Muscle of back (tissue), 11 donors: Measurements from ENCODE around the gene CEP112. TPM values are rescaled to one million over a fixed set of nuclear protein-coding genes. Genes with fewer than 3 reads are reported as not detected.
"Not testable (repeated sequence)": the region's sequence is repeated elsewhere in the genome, so short reads cannot be mapped to it uniquely, and the experiment has no call there.

Experiments
- DNase-seq, 3 donors: peaks; one replicate each; pipeline versions ENCODE4 v3.0.0 to v3.0.0-alpha.2; 2013
- polyA plus RNA-seq, 10 donors: library from polyadenylated mRNA; unstranded; fragments of 120-200 nt; gene quantifications; one replicate each; pipeline ENCODE4 v1.2.1, GENCODE V29; 2013; ENCODE audit not compliant: insufficient read length in 10 of 10

CEP112 gene
- polyA plus RNA-seq, 10 donors, result 14.3 to 21.3 (median 17.8) TPM

DNA sequence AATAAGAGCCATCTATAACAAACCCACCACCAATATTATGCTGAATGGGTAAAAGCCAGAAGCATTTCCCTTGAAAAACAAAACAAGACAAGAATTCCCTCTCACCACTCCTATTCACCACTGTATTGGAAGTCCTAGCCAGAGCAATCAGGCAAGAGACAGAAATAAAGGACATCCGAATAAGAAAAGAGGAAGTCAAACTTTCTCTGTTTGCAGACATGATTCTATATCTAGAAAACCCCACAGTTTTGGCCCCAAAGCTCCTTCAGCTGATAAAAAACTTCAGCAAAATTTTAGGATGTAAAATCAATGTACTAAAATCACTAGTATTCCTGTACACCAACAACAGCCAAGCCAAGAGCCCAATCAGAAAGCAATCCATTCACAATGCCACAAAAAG lies 358.7 kb downstream of the CEP112 start:
- no peak for DNase-seq

- DNase-seq, result no peak
Measured at GRCh38 chr17:65830356-65830755, 361.6 kb downstream of the CEP112 start.

GRCh38 chr17:65826577-65826976 lies 365.4 kb downstream of the CEP112 start:
- DNase-seq, result not testable (repeated sequence)

- peak in 1 of 3 donors; percentile 36 for DNase-seq
Measured at GRCh38 chr17:65824901-65825300, 367.0 kb downstream of the CEP112 start.

- DNase-seq, result no peak
Measured at GRCh38 chr17:65823713-65824112, 368.2 kb downstream of the CEP112 start.

GRCh38 chr17:65820811-65821210 lies 371.1 kb downstream of the CEP112 start:
- peak; percentile 56 to 90 (median 78) for DNase-seq

DNA sequence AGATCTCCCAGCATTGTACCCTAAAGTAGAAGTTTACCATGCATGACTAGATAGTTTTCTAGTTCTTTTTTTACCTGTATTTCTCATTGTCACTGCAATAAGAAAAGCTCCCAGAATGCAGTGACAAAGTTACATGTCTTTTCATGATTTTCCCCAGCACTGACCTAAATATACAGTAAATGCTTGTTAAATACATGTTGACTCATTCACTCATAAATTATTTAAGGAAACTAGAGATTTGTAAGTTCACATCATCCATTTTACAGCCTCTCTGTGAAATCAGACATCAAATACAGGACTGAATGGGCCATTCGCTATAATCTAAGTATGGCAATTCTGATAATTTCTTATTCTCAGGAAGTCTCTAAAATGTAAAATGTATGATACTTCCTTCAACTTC lies 371.6 kb downstream of the CEP112 start:
- no peak for DNase-seq

- DNase-seq, result no peak
Measured at GRCh38 chr17:65819810-65820209, 372.1 kb downstream of the CEP112 start.

DNA sequence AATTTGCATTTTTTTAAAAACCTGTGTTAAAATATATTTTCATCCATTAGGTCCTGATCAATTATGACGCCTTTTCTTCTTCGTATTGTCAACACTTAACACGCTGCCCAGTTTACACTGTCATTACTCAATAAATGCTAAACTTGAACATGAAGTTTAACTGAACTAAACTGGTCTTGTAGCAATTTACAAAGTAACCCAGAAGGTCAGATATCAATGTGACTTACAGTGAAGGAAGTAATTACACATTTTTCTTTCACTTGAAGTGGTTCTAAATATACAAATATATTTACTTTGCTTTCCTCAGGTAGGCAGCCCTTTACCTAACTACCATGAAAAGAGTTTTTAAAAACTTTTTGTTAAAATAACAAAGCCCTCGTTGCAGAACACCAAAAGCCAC lies 374.0 kb downstream of the CEP112 start:
- no peak for DNase-seq

- no peak for DNase-seq
Measured at GRCh38 chr17:65814418-65814817, 377.5 kb downstream of the CEP112 start.

DNA sequence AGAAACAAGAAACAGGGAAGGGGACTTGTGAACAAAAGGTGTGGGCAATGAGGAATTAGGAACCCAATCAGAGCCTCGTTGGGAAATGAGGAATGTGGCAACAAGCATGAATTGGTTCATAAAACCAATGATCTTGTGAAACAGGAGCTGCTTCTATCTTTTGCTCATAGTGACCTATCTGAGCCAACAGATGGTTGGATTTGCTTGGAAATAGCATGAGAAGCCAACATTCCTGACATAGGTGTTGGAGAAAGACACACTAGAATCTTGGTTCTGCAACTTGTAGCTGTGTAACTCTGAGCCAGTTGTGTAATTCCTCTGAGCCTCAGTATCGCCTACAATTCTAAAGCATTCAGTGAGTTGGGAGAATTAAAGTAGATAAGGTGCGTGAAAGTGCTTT lies 378.6 kb downstream of the CEP112 start:
- no peak for DNase-seq

DNA sequence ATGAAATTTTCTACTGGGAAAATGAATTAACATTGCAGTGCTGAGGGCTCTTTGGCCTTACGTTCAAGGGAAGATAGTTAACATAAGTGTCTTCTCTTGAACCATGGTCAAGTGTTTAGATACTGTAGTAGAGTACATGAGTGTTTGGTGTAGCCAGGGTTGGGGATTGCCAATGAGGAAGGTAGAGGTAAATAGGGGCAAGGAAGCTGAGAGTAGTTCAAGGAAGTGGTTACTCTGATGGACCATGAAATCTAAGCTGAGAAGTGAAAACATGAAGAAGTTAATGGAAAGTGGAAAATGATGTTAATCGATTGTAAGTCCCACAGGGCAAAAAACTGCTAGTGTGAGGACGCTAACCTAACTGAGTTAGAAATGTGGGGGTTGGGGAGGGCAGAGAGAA lies 380.9 kb downstream of the CEP112 start:
- DNase-seq, result no peak

- DNase-seq, result no peak
Measured at GRCh38 chr17:65809366-65809765, 382.6 kb downstream of the CEP112 start.

- not testable (repeated sequence) for DNase-seq
Measured at GRCh38 chr17:65808566-65808965, 383.4 kb downstream of the CEP112 start.

DNA sequence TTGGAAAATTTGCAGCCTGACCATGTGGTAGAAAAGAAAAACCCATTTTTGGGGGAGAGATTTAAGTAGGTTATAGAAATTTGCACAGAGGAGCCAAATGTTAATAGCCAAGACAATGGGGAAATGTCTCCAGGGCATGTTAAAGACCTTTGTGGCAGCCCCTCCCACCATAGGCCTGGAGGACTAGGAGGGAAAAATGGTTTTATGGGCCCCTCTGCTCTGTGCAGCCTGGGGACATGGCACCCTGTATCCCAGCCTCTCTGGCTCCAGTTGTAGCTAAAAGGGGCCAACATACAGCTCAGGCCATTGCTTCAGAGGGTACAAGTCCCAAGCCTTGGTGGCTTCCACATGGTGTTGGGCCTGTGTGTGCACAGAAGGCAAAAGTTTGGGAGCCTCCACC lies 384.6 kb downstream of the CEP112 start:
- DNase-seq, result no peak

- DNase-seq, result no peak
Measured at GRCh38 chr17:65801513-65801912, 390.4 kb downstream of the CEP112 start.

GRCh38 chr17:65800655-65801054 lies 391.3 kb downstream of the CEP112 start:
- DNase-seq, result no peak

- DNase-seq, result no peak
Measured at GRCh38 chr17:65799869-65800268, 392.1 kb downstream of the CEP112 start.

DNA sequence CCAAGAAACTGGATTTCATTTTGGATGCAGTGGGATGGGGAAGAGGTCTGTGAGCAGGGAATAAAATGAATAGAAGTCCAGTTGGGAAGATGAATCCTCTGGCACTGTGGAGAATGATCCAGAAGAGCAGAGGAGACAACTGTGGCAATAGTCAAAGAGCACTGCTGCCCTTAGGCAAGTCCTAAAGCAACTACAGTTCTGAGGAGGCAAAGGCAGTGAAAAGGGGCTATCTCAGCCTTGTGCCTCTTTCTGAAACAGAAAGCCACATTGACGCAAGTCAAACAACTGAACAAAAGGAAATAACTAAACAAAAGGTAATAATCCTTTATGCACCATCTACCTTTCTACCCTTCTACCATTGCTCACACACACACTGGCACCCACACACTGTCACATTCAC lies 392.5 kb downstream of the CEP112 start:
- DNase-seq, result no peak

GRCh38 chr17:65797809-65798208 lies 394.1 kb downstream of the CEP112 start:
- no peak for DNase-seq

DNA sequence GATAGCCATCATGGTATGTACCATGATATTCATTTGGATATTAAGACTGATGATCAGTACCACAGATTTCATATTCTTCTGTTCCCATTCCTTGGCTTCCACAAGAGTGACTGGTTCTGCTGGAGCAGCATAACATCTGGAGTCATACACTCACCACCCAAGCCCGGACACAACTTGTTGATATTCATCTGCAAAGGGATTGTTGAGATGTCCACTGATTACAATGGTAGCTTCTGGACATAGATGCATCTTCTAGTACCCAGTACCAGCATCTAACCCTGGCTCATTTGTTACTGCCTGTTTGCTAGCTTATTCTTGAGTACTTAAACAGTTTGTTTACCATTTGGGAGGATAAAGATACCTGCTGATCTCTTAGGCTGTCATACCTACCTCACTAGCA lies 394.8 kb downstream of the CEP112 start:
- DNase-seq, result no peak

- DNase-seq, result no peak
Measured at GRCh38 chr17:65794572-65794971, 397.4 kb downstream of the CEP112 start.

DNA sequence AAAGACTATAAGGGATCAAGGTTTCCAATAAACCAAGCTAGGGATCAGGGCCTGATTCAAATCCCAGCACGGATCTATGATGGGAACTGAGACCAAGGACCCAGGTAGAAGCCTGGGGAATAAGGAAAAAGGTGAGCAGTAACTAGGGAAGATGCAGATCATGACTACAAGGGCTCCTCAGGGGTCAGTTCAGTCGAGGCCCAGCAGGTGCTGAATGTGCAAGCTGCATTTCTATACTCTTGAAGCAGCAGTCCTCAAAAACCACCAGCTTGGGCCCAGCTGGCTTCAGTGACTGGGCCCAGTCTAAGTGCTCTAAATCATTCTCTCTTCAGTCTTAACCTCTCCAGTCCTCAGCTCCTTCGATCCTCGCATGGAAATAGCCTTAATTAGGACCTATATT lies 401.7 kb downstream of the CEP112 start:
- no peak for DNase-seq

GRCh38 chr17:65787503-65787902 lies 404.4 kb downstream of the CEP112 start:
- no peak for DNase-seq

DNA sequence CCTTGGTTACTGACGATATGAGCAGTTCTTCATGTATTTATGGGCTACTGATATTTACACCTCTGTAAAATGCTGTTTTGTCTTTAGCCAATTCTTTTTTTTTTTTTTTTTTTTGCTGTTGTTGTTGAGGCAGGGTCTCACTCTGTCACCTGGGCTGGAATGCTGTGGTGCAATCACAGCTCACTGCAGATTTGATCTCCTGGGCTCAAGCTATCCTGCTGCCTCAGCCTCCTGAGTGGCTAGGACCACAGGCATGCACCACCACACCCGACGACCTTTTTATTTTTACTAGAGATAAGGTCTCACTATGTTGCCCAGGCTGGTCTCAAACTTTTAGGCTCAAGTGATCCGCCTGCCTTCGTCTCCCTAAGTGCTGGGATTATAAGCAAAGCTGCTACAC lies 405.5 kb downstream of the CEP112 start:
- DNase-seq, result no peak
